ENCODE data around the gene FAM131A. TPM values are rescaled to one million over a fixed set of nuclear protein-coding genes. Genes with fewer than 3 reads are reported as not detected.
A peak's percentile ranks its signal among the peaks of the same experiment; 100 is the strongest.

Gene FAM131A
- total and polyA plus RNA-seq, 9 of the 15 experiments (the other 6 are each of a cell fraction or from before 2014, with no cell fraction given): 0.48 to 11.1 (median 4.3) TPM

DNA sequence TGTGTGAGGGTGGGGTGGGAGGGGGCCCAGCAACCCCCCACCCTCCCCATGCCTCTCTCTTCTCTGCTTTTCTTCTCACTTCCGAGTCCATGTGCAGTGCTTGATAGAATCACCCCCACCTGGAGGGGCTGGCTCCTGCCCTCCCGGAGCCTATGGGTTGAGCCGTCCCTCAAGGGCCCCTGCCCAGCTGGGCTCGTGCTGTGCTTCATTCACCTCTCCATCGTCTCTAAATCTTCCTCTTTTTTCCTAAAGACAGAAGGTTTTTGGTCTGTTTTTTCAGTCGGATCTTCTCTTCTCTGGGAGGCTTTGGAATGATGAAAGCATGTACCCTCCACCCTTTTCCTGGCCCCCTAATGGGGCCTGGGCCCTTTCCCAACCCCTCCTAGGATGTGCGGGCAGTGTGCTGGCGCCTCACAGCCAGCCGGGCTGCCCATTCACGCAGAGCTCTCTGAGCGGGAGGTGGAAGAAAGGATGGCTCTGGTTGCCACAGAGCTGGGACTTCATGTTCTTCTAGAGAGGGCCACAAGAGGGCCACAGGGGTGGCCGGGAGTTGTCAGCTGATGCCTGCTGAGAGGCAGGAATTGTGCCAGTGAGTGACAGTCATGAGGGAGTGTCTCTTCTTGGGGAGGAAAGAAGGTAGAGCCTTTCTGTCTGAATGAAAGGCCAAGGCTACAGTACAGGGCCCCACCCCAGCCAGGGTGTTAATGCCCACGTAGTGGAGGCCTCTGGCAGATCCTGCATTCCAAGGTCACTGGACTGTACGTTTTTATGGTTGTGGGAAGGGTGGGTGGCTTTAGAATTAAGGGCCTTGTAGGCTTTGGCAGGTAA lies 8.1 kb downstream of the FAM131A start (continued):
- TF ChIP-seq KLF13 (tag; IDR thresholded peaks at IDR 0.05; ENCODE audit: borderline replicate concordance, low read depth) (no peak), DIDO1 (tag; IDR thresholded peaks at IDR 0.05; ENCODE audit: low read depth) (no peak), CEBPG (CRISPR knock-in tag; IDR thresholded peaks at IDR 0.05) (no peak), CEBPG (tag; conservative IDR thresholded peaks at IDR 0.05 in 1 of 2, IDR thresholded peaks at IDR 0.05 in 1 of 2) (0 out of 4 replicates have a peak, but pooled peaks of 1 of the 2 experiments have one; percentile 11), ZNF311 (CRISPR knock-in tag; IDR thresholded peaks at IDR 0.05) (no peak), CHCHD3 (CRISPR knock-in tag; IDR thresholded peaks at IDR 0.05) (no peak), ATF7 (IDR thresholded peaks at IDR 0.05) (no peak), ZNF174 (CRISPR knock-in tag; IDR thresholded peaks at IDR 0.05) (no peak), ZZZ3 (IDR thresholded peaks at IDR 0.05) (no peak), WHSC1 (IDR thresholded peaks at IDR 0.05; ENCODE audit: low read length) (no peak), CBX5 (IDR thresholded peaks at IDR 0.05; ENCODE audit: borderline replicate concordance, low read depth) (no peak), SMC3 (conservative IDR thresholded peaks at IDR 0.05; ENCODE audit: insufficient read depth, low read depth, low read length) (peak; percentile 54; the same call in 1 of the 2 replicates), CHD4 (IDR thresholded peaks at IDR 0.05; ENCODE audit: insufficient read depth, insufficient replicate concordance, low read depth, low read length, poor library complexity, severe bottlenecking) (no peak), ZNF507 (tag; conservative IDR thresholded peaks at IDR 0.05) (no peak), E2F4 (CRISPR knock-in tag; IDR thresholded peaks at IDR 0.05; ENCODE audit: low read depth) (no peak), ZNF263 (CRISPR knock-in tag; IDR thresholded peaks at IDR 0.05; ENCODE audit: borderline replicate concordance) (no peak), ZNF695 (CRISPR knock-in tag; IDR thresholded peaks at IDR 0.05) (no peak), SNAPC5 (CRISPR knock-in tag; IDR thresholded peaks at IDR 0.05) (no peak), ZFP91 (CRISPR knock-in tag; IDR thresholded peaks at IDR 0.05) (no peak), ZNF146 (CRISPR knock-in tag; IDR thresholded peaks at IDR 0.05; ENCODE audit: unreplicated experiment) (no peak), TOE1 (IDR thresholded peaks at IDR 0.05; ENCODE audit: borderline replicate concordance) (peak; percentile 56; the same call in 1 of the 2 replicates), TOE1 (CRISPR knock-in tag; IDR thresholded peaks at IDR 0.05; ENCODE audit: borderline replicate concordance, low read depth) (no peak)
- TF ChIP-seq, protein P1, sequence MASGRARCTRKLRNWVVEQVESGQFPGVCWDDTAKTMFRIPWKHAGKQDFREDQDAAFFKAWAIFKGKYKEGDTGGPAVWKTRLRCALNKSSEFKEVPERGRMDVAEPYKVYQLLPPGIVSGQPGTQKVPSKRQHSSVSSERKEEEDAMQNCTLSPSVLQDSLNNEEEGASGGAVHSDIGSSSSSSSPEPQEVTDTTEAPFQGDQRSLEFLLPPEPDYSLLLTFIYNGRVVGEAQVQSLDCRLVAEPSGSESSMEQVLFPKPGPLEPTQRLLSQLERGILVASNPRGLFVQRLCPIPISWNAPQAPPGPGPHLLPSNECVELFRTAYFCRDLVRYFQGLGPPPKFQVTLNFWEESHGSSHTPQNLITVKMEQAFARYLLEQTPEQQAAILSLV (tag; IDR thresholded peaks at IDR 0.05): no peak
- TF ChIP-seq, protein P2, sequence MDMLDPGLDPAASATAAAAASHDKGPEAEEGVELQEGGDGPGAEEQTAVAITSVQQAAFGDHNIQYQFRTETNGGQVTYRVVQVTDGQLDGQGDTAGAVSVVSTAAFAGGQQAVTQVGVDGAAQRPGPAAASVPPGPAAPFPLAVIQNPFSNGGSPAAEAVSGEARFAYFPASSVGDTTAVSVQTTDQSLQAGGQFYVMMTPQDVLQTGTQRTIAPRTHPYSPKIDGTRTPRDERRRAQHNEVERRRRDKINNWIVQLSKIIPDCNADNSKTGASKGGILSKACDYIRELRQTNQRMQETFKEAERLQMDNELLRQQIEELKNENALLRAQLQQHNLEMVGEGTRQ (CRISPR knock-in tag; IDR thresholded peaks at IDR 0.05): peak; percentile 74
